DMS114 treated with DMSO at 0.1 percent for 48 hours (cell line): ENCODE data around the gene CUX1.
"Not testable (repeated sequence)": the region's sequence is repeated elsewhere in the genome, so short reads cannot be mapped to it uniquely, and the experiment has no call there.

Source experiments
- DNase-seq: peaks from one replicate; lab custom pipeline; 2025; ENCODE audit not compliant: unreplicated experiment; lab: John Stamatoyannopoulos, UW

Gene CUX1

GRCh38 chr7:102039706-102040105 lies 222.3 kb downstream of the CUX1 start:
- DNase-seq = no peak

- no peak for DNase-seq
Measured at GRCh38 chr7:102040569-102040968, 223.1 kb downstream of the CUX1 start.

GRCh38 chr7:102042016-102042656 lies 224.7 kb downstream of the CUX1 start:
- DNase-seq = no peak

- DNase-seq = not testable (repeated sequence)
Measured at GRCh38 chr7:102042796-102043195, 225.4 kb downstream of the CUX1 start.

- DNase-seq = no peak
Measured at GRCh38 chr7:102044641-102044983, 227.2 kb downstream of the CUX1 start.

- no peak for DNase-seq
Measured at GRCh38 chr7:102044984-102045673, 227.7 kb downstream of the CUX1 start.

GRCh38 chr7:102045681-102046372 lies 228.4 kb downstream of the CUX1 start:
- no peak for DNase-seq

GRCh38 chr7:102046373-102047117 lies 229.1 kb downstream of the CUX1 start:
- DNase-seq = no peak

- DNase-seq = no peak
Measured at GRCh38 chr7:102047167-102047566, 229.7 kb downstream of the CUX1 start.

- DNase-seq = no peak
Measured at GRCh38 chr7:102049765-102050164, 232.3 kb downstream of the CUX1 start.

GRCh38 chr7:102050864-102051460 lies 233.5 kb downstream of the CUX1 start:
- no peak for DNase-seq

- not testable (repeated sequence) for DNase-seq
Measured at GRCh38 chr7:102051736-102052135, 234.3 kb downstream of the CUX1 start.

- DNase-seq = no peak
Measured at GRCh38 chr7:102054158-102054557, 236.7 kb downstream of the CUX1 start.

GRCh38 chr7:102055181-102055976 lies 238.0 kb downstream of the CUX1 start:
- no peak for DNase-seq

GRCh38 chr7:102059524-102059923 lies 242.1 kb downstream of the CUX1 start:
- DNase-seq = no peak

- DNase-seq = no peak
Measured at GRCh38 chr7:102061354-102061945, 244.0 kb downstream of the CUX1 start.

GRCh38 chr7:102061981-102062390 lies 244.6 kb downstream of the CUX1 start:
- no peak for DNase-seq

GRCh38 chr7:102063690-102064180 lies 246.3 kb downstream of the CUX1 start:
- no peak for DNase-seq

- no peak for DNase-seq
Measured at GRCh38 chr7:102064361-102065025, 247.1 kb downstream of the CUX1 start.
